HG02798 (cell line): Measurements from ENCODE around the gene EIF3B.
"Not testable (repeated sequence)": the region's sequence is repeated elsewhere in the genome, so short reads cannot be mapped to it uniquely, and the experiment has no call there.

ENCODE experiments used
- ATAC-seq: cut with Tn5 transposase; IDR thresholded peaks from one replicate; pipeline ENCODE4 v1.9.1; 2021; ENCODE audit warnings: mild to moderate bottlenecking; ENCODE audit not compliant: unreplicated experiment, poor library complexity

EIF3B gene

GRCh38 chr7:2394566-2395082 is 40.0 kb downstream of the EIF3B start:
- no peak for ATAC-seq

- no peak for ATAC-seq
These were observed 43.9 kb downstream of the EIF3B start for GRCh38 chr7:2398506-2398905.

- no peak for ATAC-seq
These were observed 45.4 kb downstream of the EIF3B start for GRCh38 chr7:2399848-2400587.

GRCh38 chr7:2402687-2403013 is 48.0 kb downstream of the EIF3B start:
- no peak for ATAC-seq

GRCh38 chr7:2403014-2403717 is 48.5 kb downstream of the EIF3B start, which contains the start of gene CHST12:
Gene CHST12 (plus strand): TSS chr7:2403611. CDS start chr7:2432640, 29,029 bp downstream.
- peak; percentile 68 for ATAC-seq

- peak; percentile 7 for ATAC-seq
These were observed 49.4 kb downstream of the EIF3B start for GRCh38 chr7:2403718-2404648.

- ATAC-seq, result no peak
These were observed 50.1 kb downstream of the EIF3B start for GRCh38 chr7:2404714-2405119.

GRCh38 chr7:2405201-2405600 is 50.6 kb downstream of the EIF3B start:
- ATAC-seq, result no peak

GRCh38 chr7:2405601-2406345 is 51.1 kb downstream of the EIF3B start:
- peak; percentile 48 for ATAC-seq

GRCh38 chr7:2409745-2410414 is 55.3 kb downstream of the EIF3B start:
- no peak for ATAC-seq

GRCh38 chr7:2411049-2411448 is 56.4 kb downstream of the EIF3B start:
- ATAC-seq, result no peak

GRCh38 chr7:2411815-2412586 is 57.4 kb downstream of the EIF3B start:
- ATAC-seq, result no peak

GRCh38 chr7:2412587-2413201 is 58.1 kb downstream of the EIF3B start:
- no peak for ATAC-seq

- ATAC-seq, result no peak
These were observed 61.4 kb downstream of the EIF3B start for GRCh38 chr7:2416063-2416462.

GRCh38 chr7:2416650-2417049 is 62.0 kb downstream of the EIF3B start:
- ATAC-seq, result no peak

GRCh38 chr7:2417178-2417577 is 62.6 kb downstream of the EIF3B start:
- ATAC-seq, result not testable (repeated sequence)

GRCh38 chr7:2417981-2418481 is 63.4 kb downstream of the EIF3B start:
- ATAC-seq, result no peak
